IPS-15b (cell line): Measurements from ENCODE around the gene CMIP.
A peak's percentile ranks its signal among the peaks of the same experiment; 100 is the strongest.

Experiments used
- H3K27me3 ChIP-seq: one replicate; pipeline ENCODE4 v1.6.1; 2013; ENCODE audit warnings: low read length; ENCODE audit not compliant: control insufficient read depth, insufficient read depth
- H3K36me3 ChIP-seq: one replicate; pipeline ENCODE4 v1.6.1; 2013; ENCODE audit warnings: low read length; ENCODE audit not compliant: control insufficient read depth, insufficient read depth
- H3K4me1 ChIP-seq: one replicate; pipeline ENCODE4 v1.6.1; 2013; ENCODE audit warnings: mild to moderate bottlenecking, low read length; ENCODE audit not compliant: control insufficient read depth, insufficient read depth
- H3K4me3 ChIP-seq: one replicate; pipeline ENCODE4 v1.5.1; 2013; ENCODE audit warnings: low read depth, low read length
- H3K9ac ChIP-seq: one replicate; pipeline ENCODE4 v1.6.1; 2013; ENCODE audit warnings: low read depth, mild to moderate bottlenecking, low read length
- H3K9me3 ChIP-seq: one replicate; pipeline ENCODE4 v1.6.1; 2013; ENCODE audit warnings: mild to moderate bottlenecking, low read length; ENCODE audit not compliant: control insufficient read depth, insufficient read depth

Gene CMIP

DNA sequence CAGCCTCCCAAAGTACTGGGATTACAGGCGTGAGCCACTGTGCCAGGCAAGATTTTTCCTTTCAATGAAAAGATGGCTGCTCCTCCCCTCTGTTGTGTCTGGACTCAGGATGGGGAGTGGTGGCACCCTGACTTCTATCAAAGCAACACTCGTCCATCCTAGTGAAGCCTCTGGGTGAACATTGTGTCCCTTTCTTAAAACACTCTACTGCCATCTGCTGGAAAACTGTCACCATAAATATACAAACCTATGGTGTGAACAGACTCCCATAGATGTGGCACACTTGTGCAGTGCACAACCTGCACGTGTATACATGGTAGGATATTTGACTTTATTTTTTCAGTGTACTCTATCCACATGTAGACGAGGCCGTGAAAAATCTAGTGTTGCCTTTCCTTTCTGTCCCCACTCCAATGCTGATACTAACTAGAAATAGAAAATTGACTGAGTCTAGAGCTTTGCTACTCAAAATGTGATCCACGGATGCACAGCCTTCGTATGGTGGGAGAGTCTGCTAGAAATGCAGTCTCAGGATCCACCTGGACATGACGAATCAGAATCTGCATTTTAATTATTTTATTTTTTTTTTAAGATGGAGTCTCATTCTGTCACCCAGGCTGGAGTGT, 278.6 kb downstream of the CMIP start:
- no peak overlapping the region for H3K9ac ChIP-seq
- no peaks in the 10 kb centered on the region for H3K4me1 ChIP-seq
- no peaks in the 10 kb centered on the region for H3K27me3 ChIP-seq
- H3K36me3 ChIP-seq = no peaks in the 10 kb centered on the region
- H3K9me3 ChIP-seq = no peaks in the 10 kb centered on the region
- no peak overlapping the region for H3K4me3 ChIP-seq

DNA sequence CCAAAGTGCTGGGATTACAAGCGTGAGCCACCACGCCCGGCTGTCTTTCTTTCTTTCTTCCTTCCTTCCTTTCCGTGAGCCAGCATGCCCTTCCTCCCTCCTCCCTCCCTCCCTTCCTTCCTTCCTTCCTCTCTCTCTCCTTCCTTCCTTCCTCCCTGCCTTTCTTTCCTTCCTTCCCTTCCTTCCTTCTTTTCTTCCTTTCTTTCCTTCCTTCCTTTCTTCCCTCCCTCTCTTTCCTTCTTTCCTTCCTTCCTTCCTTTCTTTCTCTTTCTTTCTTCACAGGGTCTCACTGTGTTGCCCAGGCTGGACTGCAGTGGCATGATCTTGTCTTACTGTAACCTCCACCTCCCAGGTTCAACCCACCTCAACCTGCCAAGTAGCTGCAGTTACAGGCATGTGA, 283.8 kb downstream of the CMIP start:
- H3K4me1 ChIP-seq = peaks cover 3% of the 10 kb centered on the region
- no peaks in the 10 kb centered on the region for H3K9me3 ChIP-seq
- no peak overlapping the region for H3K9ac ChIP-seq
- no peaks in the 10 kb centered on the region for H3K27me3 ChIP-seq
- H3K36me3 ChIP-seq = no peaks in the 10 kb centered on the region
- no peak overlapping the region for H3K4me3 ChIP-seq

DNA sequence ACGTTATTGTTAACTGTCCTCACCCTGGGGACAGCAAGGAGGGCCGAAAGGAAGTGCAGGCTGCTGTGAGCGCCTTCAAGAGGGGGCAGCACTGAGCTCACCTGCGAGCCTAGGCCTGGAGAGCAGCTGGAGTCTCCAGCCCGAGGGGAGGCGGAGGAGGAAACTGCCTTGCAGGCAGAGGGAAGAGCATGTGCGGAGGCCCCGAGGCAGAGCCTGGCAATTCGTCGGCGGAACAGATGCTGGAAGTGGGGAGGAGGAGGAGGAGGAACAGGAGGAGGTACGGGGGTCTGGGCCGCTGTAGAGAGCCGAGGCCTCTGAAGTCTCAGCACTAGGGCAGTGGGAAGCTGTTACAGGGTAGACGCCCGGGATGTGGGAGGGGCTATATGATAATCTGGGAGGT, 284.8 kb downstream of the CMIP start:
- no peaks in the 10 kb centered on the region for H3K27me3 ChIP-seq
- no peak overlapping the region for H3K9ac ChIP-seq

DNA sequence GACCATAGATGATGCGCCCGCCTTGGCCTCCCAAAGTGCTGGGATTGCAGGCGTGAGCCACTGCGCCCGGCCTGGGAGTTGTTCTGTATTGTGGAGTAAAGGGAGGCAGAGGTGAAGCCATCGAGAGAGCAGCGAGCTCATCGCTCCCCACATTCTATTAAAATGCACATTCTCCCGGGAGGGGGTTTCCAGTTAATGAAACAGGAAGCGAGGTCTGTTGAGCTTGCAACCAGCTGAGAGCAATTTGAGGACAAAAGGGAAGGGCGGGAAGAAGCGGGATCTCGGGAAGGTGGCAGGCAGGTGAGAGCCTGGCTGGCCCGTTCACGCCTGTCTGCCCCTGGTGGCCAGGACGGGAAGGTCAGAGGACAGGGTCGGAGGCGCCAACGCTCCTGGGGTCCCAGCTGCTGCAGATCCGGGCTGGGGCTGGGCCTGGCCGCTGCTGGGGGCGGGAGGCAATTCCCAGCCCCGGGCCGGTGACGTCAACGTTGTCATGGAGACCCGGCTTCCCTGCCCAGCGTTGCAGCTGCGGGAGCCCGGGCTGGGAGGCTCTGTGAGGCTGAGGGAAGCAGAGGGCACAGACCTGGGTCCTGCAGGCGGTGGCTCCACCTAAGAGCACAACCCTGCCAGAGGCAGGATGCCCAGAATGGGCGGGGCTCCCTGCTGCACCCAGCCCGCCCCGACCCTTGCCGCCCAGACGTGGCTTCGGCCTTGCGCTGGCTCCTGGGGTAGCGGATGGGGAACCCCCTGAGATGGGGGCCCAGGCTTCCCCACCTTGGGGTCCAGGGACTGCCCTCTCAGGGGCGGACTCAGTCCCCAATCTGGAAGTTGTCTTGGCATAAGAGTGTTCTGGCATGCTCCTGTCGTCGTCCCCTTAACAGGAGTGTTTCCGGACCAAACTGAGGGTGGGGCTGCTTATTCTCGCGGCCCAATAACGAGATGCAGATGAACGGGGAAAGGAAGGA, 285.8 kb downstream of the CMIP start:
- Histone ChIP-seq H3K9ac (no peak overlapping the region), H3K4me1 (peaks cover 3% of the 10 kb centered on the region), H3K36me3 (no peaks in the 10 kb centered on the region), H3K9me3 (no peaks in the 10 kb centered on the region), H3K4me3 (peak overlapping the region; percentile 66), H3K27me3 (no peaks in the 10 kb centered on the region)

More for the DNA sequence above, 284.8 kb downstream of the CMIP start:
- peak overlapping the region; percentile 39 for H3K4me3 ChIP-seq
- H3K36me3 ChIP-seq = no peaks in the 10 kb centered on the region
- no peaks in the 10 kb centered on the region for H3K9me3 ChIP-seq
- H3K4me1 ChIP-seq = peaks cover 3% of the 10 kb centered on the region

DNA sequence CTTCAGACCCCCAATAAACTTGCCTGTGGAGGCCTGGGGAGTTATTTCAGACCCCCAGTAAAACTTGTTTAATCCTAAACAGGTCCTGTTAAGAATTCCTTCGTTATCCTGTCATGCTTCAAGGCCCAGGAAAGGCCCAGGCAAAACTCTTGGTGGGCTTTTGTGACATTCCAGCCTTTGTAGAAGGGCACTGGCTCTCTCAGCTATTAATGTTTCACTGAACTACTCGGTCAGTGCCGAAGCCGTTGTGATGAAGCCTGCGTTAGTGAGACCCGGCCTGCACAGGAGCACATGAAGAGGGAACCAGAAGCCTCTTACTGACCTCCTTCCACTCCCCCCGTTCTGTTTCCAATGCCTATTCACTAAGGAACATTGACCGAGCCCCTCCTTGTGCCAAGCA, 287.0 kb downstream of the CMIP start:
- Histone ChIP-seq H3K36me3 (no peaks in the 10 kb centered on the region), H3K9ac (no peak overlapping the region), H3K9me3 (no peaks in the 10 kb centered on the region), H3K4me3 (no peak overlapping the region), H3K27me3 (no peaks in the 10 kb centered on the region), H3K4me1 (peaks cover 3% of the 10 kb centered on the region)

DNA sequence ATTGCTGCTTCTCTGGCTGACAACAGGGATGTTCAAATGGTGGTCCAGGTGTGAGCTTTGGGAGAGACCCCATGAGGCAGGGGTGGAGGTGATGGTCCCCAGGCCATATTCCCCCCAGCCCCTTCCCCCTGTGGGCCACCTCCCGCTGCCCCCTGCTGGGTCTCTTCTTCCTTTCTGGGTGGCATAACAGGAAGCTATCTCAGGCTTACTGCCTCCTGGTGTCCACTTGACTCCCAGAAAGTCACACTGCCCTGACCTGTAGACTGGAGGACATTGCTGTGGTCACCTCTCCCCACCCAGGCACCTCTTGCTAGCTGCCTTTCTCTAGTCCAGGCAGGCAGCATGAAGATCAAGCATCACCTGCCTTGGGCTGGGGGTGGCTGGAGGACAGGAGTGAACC, 288.1 kb downstream of the CMIP start:
- no peaks in the 10 kb centered on the region for H3K9me3 ChIP-seq
- no peak overlapping the region for H3K9ac ChIP-seq
- H3K4me3 ChIP-seq = no peak overlapping the region
- no peaks in the 10 kb centered on the region for H3K36me3 ChIP-seq
- H3K27me3 ChIP-seq = no peaks in the 10 kb centered on the region
- H3K4me1 ChIP-seq = peaks cover 3% of the 10 kb centered on the region

DNA sequence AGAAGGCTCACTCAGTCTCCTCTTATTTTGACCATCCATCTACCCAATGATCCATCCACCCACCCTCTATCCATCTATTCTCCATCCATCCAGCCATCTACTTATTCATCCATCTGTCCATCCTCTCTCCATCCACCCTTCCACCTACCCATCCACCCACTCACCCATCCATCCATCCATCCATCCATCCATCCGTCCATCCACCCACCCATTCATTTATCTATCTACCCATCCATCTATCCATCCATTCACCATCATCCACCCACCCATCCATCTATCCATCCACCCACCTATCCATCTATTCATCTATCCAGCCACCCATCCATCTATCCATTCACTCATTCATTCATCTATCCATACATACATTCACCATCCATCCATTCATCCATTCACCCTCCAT, 288.7 kb downstream of the CMIP start:
- Histone ChIP-seq H3K4me1 (peaks cover 5% of the 10 kb centered on the region), H3K9me3 (no peaks in the 10 kb centered on the region), H3K36me3 (no peaks in the 10 kb centered on the region), H3K4me3 (no peak overlapping the region), H3K9ac (no peak overlapping the region), H3K27me3 (no peaks in the 10 kb centered on the region)

DNA sequence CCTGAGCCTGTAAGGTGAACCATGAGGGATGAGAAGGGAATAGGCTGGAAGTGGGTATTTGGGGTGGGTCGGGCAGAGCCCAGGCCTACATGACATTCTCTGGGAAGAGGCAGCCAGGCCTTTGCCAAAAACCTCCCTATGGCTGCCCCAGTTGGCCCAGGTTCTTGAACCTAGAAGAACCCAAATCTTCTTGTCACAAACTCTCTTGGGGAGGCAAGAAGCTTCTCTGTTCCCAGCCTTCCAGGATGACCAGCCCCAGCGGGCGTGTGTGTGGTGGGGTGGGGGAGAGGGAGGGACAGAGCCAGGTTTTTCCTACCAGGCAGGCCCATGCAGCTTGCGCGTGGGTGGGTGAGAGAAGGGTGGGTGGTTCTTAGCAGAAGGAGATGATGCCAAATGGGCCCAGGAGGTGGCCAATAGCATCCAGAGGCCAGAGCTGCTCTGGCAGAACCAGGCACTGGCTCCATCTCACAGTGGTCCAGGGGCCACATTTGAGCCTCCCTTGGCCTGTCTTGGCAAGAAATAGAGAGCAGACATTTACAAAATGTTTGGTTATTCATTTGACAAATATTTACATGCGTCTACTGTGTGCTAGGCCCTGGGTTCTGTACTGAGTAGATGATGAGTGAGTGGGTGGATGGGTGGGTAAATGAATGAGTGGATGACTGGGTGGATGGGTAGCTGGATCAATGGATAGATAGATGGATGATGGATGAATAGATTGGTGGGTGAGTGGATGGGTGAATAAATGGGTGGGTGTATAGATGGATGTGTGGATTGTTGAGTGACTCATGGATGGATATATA, 290.2 kb downstream of the CMIP start:
- no peaks in the 10 kb centered on the region for H3K27me3 ChIP-seq
- no peaks in the 10 kb centered on the region for H3K36me3 ChIP-seq
- H3K9ac ChIP-seq = no peak overlapping the region
- peaks cover 5% of the 10 kb centered on the region for H3K4me1 ChIP-seq
- no peak overlapping the region for H3K4me3 ChIP-seq
- no peaks in the 10 kb centered on the region for H3K9me3 ChIP-seq

DNA sequence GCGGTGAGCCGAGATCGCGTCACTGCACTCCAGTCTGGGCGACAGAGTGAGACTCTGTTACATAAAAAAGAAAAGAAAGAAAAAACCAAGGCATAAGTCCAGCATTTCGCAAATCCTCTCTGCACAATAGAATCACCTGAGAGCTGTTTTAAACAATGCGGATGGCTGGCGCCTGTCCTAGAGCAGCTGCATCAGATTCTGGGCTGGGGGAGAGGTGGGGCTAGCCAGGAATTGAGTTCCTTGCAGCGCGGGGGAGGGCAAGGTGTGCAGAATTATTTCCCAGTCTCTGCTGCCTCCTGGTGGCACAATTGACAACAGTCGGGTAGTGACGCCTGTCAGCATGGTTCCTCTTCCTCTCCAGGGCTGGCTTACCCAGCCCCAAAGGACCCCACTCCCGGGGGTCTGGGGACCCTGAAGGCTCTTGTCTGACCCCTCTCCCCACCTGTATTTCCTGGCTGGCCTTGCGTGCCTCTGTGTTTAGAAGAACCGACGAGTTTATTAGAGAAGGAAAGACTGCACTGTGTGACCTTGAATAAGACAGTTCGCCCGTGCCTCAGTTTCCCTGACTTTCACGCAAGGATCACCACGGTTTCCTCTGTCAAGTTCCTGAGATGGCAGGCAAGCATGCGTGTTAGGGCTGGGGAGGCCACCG, 293.4 kb downstream of the CMIP start:
- Histone ChIP-seq H3K9me3 (no peaks in the 10 kb centered on the region), H3K9ac (no peak overlapping the region), H3K4me1 (peaks cover 3% of the 10 kb centered on the region), H3K36me3 (no peaks in the 10 kb centered on the region), H3K27me3 (no peaks in the 10 kb centered on the region), H3K4me3 (no peak overlapping the region)

DNA sequence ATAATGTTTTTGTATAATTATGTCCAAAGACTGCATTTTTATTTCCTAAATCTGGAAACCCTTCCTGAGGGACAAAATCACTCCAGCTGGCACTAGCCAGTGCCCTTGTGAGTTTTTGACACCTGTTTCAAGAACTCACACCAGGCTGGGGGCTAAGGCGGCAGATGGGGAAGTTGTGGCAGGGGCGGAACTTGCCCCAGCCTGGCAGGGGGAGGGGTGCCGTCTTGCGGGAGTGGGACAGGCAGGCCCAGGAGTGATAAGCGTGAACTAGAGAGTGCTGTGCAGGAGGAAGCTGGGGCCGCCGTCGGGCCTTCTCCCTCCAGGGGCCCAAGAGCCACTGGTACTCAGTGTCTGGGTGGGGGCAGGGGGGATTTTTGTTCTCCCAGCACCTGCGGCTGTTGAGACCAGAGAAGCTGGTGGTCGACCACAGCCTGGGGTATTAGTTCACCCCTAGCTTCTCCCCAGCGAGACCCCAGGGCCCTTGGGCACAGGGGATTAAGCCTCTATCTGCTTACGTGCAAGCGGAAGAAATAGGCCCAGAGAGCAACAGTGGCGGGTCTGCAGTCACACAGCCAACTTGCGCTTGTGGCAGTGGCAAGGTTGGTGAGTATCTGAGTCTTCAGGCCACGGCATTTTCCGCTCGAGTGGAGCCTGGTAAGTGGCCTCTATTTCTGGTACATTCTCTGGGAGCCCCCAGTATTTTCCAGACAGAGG, 294.3 kb downstream of the CMIP start:
- Histone ChIP-seq H3K4me3 (no peak overlapping the region), H3K9ac (no peak overlapping the region), H3K9me3 (no peaks in the 10 kb centered on the region), H3K4me1 (peaks cover 3% of the 10 kb centered on the region), H3K36me3 (no peaks in the 10 kb centered on the region), H3K27me3 (no peaks in the 10 kb centered on the region)

DNA sequence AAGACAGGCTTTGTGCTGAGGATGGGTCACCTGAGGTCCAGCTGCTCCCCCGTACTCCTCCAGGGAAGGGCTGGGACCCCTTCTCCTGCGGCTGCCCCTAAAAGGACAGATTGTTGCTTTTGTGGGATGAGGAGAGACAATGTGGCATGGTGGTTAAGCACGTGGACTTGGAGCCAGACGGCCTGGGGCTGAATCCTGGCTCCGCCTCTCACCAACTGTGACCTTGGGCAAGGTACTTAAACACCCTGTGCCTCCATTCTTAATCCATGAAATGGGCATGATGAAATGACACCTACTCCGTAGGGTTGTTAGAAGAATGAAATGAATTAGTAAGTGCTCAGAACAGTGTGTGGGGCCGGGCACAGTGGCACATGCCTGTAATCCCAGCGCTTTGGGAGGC, 294.9 kb downstream of the CMIP start:
- H3K4me1 ChIP-seq = peaks cover 3% of the 10 kb centered on the region
- no peak overlapping the region for H3K4me3 ChIP-seq

More for the DNA sequence above, 294.9 kb downstream of the CMIP start:
- Histone ChIP-seq H3K27me3 (no peaks in the 10 kb centered on the region), H3K9ac (no peak overlapping the region), H3K36me3 (no peaks in the 10 kb centered on the region), H3K9me3 (no peaks in the 10 kb centered on the region)
